ENCODE results near the gene FHOD3.

DNA sequence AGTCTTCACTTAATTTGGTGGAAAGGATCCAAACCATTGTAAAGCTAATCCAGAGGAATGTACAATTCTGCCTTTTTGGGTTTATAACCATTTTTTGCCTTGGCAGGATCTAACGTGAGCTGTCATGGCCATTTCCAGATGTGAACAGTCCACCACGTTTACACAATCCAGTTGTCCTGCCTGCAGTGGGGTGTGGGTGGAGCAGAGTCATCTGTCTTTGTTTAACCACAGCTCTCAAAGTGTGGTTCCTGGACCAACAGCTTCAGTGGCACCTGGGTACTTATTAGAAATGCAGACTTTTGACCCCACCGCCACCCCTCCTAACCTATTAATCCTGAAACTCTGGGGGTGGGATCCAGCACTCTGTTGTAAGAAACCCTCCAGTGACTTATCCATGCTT is 35.9 kb downstream of the FHOD3 start:
- TF ChIP-seq CTCF (IDR thresholded peaks at IDR 0.05; ENCODE audit: control extremely low read depth in 1 of 3, insufficient read depth in 1 of 3, low read depth in 1 of 3, low read length in 3 of 3), result no peak
- TF ChIP-seq RAD21 (IDR thresholded peaks at IDR 0.05 in 1 of 2, conservative IDR thresholded peaks at IDR 0.05 in 1 of 2; ENCODE audit: low read depth in 2 of 2, low read length in 2 of 2), result no peak
- TF ChIP-seq CREB1 (IDR thresholded peaks at IDR 0.05), result no peak
- no peak for TF ChIP-seq ZNF274 (IDR thresholded peaks at IDR 0.05; ENCODE audit: borderline replicate concordance, extremely low read depth, low read length)
- no peak for TF ChIP-seq YY1 (IDR thresholded peaks at IDR 0.05; ENCODE audit: low read depth, low read length)
- TF ChIP-seq SIN3A (conservative IDR thresholded peaks at IDR 0.05 in 1 of 2, IDR thresholded peaks at IDR 0.05 in 1 of 2; ENCODE audit: low read depth in 1 of 2, low read length in 2 of 2), result no peak
